GM18867 (cell line): ENCODE results near the gene SCN4B.
"Not testable (repeated sequence)": the region's sequence is repeated elsewhere in the genome, so short reads cannot be mapped to it uniquely, and the experiment has no call there.

Experiments
- ATAC-seq: cut with Tn5 transposase; IDR thresholded peaks from one replicate; pipeline ENCODE4 v1.9.1; 2021; ENCODE audit warnings: mild to moderate bottlenecking, moderate library complexity; ENCODE audit not compliant: unreplicated experiment

SCN4B gene, protein sequence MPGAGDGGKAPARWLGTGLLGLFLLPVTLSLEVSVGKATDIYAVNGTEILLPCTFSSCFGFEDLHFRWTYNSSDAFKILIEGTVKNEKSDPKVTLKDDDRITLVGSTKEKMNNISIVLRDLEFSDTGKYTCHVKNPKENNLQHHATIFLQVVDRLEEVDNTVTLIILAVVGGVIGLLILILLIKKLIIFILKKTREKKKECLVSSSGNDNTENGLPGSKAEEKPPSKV

DNA sequence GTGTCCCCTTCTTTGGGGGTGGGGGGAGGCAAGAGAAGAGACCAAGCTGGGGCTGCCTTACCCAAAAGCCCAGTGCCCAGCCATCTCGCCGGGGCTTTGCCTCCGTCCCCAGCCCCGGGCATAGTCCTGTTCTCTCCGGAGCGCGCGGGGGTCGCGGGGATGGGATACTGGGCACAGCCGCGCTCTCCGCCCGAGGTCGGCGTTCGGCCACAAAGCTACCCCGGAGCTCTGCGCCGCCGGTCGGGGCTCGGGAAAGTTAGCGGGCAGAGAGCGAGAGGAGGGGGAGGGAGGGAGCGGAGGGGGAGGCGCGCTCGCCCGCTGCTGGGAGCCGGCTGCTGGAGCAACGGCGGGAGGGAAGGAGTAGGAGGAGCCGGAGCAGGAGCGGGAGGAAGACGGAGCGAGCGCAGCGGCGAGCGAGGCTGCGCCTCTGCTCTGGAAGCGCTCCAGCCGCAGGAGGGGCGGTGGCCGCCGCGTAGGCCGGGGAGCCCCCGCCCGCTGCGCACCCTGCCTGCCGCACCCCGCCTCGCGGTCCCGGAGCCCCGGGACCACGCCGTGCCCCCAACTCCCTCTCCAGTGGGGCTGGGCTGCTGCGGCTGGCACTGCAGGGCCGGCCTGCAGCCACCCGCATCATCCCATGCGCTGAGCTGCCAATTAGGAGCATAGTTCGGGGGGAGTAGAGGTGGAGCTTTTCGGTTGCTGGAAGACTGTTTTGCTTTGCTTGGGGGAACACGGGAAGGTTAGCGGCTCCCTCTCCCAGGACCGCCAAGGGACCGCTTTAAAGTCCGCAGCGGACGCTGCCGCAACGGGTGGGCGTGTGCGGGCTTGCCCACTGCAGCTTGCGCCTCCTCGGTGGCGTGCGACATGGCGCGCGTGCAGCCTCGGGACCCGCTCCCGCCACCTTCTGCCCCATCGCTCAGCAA is at the start of gene SCN4B:
Gene SCN4B (minus strand): TSS at position 272 of the 920 bp plus-strand sequence. CDS start 150 bp downstream, at position 122.
- ATAC-seq, result no peak

DNA sequence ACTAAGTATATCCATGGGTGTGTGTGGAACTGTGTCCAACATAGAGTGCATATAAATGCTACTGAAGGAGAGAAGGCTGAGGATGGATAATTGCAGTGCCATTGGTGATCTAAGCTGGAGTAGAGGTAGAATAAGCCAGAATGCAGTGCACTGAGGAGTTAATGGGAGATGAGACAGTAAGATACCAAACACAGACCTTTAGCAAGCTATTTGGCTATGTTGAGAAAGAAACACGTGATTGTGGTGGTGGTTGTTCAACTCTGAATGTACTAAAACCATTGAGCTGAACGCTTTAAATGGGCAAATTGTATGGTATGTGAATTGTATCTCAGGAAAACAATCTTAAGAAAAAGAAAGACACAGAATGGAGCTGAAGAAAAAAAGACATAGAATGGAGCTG is 49.3 kb upstream of the SCN4B start:
- no peak for ATAC-seq

DNA sequence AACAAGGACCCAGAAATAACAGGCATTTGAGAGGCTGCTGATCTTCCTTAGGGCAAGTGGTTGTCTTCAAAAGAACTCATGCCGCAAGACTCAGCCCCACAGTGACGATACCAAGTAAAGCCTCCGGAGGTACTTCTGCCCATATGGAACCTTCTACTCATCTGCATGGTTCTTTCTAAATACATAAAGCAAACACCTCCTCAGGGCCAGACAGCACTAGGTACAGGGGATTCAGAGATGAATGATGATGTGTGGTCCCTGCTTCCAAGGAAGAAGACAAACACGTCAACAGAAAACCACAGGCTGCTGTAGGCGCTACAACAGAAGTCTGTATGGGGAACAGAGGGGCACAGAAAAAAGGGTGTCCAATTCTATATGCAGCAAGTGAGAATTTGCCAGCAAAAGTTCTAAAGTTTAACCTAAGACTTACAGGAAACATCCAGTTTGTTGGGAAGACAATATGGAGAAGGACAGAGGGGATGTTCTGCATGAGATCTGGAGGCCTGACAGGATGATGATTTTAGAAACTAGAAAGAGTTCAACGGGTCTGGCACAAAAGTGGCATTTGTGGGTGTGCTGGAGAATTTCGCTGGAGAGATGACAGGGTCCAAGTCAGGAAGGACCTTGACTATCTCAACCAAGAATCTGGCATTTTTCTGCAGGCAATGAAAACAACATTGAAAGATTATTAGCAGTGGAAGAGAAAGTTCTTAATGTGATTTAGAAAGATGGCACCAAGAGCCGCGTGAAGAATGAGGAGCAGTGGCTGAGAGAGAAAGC is 48.5 kb upstream of the SCN4B start:
- no peak for ATAC-seq

DNA sequence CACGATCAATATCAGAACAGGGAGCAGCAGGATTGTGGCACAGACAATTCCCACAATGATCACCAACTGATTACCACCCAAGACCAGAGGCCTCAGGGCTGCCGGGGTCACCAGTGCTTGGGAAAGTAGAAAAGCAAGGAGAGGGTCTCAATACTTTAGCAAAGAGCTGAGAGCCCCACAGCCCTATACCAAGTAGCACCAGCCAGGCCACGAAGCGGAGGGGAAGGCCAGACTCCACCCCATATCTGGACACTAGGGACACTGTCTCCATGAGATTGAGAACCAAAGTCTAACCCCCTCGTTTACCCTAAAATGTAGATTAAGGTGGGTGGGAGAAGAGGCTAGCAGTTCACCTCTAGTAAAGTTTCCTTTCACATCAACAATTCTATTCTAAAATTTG is 47.9 kb upstream of the SCN4B start:
- ATAC-seq, result no peak

DNA sequence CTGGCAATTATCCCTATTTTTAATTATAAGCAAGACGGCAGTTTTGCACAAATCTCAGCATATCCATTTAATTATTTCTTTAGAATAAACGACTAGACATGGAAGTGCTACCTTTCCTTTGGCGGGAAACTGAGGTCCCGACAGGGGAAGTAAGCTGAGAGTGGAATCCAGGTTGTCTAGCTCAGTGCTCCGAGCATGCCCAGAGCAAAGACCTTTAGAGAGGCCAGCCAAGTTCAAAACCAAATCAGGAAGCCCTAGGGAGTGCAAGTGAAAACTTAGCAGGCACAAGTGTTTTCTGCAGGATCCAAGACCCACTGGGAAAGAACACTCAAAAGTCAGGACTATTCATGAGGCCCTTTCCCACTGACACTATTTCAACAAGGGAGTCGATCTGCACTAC is 46.5 kb upstream of the SCN4B start:
- no peak for ATAC-seq

DNA sequence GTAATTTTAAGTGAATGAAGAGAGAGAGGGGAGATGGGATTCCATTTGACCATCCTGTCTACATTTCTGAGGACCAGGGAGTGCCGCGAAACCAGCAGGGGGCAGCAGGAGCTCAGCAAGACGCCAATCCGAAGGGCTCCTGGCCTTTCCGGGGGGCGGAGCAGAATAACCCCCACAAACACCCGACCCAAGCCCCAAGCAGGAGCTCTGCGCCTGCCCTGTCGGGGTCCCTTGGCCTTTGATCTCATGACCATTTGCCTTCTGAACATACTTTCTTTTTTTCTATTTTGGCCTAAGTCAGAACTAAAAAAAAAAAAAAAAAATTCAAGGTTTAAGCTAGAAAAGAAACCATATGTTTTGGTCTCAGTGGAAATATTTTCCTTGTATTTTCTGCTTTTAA is 45.7 kb upstream of the SCN4B start:
- ATAC-seq, result no peak

DNA sequence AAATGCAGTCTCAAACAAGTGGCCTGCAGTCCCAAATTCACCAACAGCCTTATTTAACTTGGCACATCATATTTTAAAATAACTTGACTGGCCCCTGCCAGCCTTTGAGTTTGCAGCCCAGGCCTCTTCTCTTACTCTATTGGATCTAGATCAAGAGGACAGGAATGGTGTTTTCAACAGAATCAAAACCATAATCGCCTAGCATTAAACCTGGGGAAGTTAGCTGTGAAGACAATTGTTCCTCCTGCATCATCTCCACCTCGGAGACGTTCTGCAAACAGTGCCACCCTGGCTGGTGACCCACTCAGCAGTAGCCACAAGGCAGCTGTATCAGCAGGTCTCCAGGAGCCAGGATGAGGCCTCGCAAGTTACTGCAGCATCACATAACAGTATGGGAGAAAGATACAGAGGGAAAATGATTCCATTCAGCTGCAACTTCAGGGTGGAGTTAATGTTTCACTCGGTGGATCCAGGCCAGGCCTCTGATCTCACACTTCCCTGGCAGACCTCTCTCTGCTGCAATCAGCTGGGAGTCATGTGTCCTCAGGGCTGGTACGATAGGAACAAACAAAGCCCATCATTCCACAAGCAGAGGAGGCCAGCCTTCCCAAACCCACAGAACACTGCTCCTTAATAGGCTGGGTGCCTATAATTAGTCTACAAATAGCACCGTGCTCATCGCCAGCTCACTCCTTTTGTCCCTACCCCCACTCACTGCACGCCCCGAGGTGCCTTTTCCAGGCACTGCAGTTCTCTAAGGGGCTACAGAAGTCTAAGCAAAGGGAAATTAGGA is 42.4 kb upstream of the SCN4B start:
- ATAC-seq, result no peak

DNA sequence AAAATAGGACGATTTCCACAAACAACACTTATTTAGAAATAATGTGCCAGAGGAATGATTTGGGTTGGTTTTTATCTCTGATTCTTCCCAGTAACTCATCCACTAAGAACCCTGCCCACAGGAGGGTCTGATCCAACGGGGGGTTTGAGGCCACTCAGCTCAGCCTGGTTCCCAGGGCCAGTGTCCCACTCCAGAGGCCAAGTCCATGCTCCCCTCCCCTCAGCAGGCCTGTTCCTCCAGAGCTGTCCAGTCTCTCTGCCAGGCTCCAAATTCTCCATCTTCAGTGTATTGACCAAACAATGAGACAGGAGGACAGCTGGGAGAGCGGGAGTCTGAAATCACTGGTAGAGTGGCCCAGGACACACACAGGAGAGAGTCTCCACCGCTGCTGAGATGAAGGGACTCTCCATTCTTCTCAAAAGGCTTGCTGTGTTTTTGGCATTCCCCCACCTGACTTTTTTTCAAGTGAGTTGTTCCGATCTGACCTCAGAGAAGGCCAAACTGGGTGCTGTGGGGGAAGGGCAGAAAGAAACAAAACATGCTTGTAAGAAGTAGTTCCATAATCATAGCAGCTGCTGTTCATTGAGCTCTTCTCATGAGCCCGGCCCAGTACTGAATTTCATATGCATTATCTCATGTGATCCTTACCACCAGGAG is 41.4 kb upstream of the SCN4B start:
- ATAC-seq, result no peak

DNA sequence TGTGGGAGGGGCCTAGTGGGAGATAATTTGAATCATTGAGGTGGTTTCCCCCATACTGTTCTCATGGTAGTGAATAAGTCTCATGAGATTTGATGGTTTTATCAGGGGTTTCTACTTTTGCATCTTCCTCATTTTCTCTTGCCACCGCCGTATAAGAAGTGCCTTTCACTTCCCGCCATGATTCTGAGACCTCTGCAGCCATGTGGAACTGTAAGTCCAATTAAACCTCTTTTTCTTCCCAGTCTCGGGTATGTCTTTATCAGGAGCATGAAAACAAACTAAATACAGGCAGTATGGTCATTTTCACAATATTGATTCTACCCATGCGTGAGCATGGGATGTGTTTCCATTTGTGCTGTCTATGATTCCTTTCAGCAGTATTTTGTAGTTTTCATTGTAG is 40.2 kb upstream of the SCN4B start:
- ATAC-seq, result not testable (repeated sequence)

DNA sequence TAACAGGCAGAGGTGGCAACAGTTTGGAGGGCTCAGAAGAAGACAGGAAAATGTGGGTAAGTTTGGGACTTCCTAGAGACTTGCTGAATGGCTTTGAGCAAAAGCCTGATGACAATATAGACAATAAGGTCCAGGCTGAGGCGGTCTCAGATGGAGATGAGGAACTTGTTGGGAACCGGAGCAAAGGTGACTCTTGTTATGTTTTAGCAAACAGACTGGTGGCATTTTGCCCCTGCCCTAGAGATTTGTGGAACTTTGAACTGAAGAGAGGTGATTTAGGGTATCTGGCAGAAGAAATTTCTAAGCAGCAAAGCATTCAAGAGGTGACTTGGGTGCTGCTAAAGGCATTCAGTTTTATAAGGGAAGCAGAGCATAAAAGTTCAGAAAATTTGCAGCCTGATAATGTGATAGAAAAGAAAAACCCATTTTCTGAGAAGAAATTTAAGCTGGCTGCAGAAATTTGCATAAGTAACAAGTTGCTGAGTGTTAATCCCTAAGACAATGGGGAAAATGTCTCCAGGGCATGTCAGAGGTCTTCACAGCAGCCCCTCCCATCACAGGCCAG is 38.4 kb upstream of the SCN4B start:
- not testable (repeated sequence) for ATAC-seq

DNA sequence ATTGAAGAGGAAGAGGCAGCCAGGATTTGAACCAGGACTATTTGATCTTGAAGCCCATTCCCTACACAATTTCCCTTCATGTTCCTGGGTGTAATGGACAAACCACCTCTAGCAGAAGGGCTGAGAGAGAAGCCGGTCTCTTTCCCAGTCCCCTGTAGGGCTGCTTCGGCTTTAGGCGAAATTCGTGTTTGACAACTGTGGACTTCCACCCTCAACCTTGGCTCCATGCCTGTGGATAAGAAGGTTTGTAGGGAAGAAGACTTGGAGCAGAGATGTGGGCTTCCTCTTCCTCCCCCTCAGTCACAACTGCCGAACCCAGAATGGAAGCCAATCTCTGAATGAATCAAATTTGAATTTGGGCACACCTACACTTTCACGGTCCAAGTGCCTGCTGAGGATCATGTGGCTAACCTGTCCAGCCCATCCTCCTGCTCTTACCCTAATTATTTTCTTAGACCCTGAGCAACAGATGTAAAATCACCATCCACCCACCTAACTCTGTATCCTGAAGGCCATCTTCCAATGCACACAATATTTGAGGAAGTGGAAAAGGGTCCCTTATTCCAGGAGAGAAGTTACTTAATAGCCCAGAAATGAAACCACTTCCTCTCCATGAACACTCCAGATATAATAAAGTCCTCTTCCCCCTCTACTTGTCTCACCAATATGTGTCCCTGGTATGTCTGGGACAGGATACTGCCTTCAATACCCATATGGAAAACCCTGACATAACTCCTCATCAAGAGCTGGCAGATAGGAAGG is 33.9 kb upstream of the SCN4B start:
- ATAC-seq, result no peak

DNA sequence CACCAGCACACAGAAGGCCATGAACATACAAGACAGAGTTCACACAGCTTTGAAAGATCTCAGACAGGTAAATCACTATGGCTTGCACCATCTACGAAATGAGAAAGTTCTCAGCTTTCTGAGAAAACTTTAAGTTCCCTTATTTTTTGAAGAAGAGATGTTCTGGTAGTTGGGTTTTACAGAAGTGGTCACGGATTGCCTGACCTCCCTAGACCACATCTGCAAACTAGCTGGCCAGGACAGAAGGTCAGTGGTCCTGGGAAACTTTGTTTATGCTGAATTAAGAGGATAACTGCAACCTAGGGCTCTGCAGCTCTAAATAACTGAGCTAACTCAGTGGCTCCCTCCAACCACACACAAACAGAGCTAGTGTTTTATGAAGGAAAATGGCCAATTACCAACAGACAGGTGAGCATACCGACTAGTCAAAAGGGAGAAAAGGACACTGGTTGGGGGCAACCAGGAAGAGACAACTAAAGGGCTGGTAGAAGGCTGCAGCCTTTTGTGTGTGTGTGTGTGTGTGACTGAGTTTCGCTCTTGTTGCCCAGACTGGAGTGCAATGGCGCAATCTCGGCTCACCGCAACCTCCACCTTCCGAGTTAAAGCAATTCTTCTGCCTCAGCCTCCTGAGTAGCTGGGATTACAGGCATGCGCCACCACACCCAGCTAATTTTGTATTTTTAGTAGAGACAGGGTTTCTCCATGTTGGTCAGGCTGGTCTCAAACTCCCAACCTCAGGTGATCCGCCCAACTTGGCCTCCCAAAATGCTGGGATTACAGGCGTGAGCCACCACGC is 32.4 kb upstream of the SCN4B start:
- no peak for ATAC-seq

DNA sequence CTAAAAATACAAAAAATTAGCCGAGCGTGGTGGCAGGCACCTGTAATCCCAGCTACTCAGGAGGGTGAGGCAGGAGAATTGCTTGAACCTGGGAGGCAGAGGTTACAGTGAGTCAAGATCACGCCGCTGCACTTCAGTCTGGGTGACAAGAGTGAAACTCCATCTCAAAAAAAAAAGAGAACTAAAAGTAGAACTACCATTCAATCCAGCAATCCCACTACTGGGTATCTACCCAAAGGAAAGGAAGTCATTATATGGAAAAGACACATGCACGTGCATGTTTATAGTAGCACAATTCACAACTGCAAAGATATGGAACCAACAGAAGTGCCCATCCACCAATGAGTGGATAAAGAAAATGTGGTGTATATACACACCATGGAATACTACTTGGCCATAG is 31.1 kb upstream of the SCN4B start:
- not testable (repeated sequence) for ATAC-seq

DNA sequence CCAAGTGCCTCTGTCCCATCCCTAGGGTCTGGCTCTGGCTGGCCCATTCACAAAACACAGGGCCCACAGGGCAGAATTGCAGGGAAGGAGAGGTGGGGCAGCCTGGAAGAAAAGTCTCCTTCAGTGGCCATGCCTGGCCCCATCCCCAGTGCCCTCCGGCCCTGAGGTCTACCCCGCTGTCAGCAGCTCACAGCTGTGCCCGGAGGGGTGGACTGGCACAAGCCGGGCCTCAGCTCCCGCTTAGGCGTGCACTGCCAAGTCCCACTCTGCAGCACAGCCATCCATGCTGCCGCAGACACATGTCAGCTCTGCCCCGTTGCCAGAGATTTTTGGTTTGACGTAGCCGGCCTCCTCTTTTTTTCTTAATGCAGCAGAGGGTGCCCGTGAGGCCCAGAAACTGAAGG is 27.7 kb upstream of the SCN4B start:
- no peak for ATAC-seq

DNA sequence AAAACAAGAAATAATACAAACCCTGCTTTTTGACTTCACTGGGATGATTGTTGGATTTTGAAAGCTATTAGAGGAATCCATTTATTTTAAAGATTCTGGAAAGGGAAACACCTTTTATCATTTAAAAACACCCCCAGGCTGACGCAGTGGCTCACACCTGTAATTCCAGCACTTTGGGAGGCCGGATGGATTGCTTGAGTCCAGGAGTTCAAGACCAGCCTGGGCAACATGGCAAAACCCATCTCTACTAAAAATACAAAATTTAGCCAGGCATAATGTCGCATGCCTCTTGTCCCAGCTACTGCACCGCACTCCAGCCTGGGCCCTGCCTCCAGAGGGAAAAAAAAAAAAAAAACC is 24.1 kb upstream of the SCN4B start:
- ATAC-seq, result no peak

DNA sequence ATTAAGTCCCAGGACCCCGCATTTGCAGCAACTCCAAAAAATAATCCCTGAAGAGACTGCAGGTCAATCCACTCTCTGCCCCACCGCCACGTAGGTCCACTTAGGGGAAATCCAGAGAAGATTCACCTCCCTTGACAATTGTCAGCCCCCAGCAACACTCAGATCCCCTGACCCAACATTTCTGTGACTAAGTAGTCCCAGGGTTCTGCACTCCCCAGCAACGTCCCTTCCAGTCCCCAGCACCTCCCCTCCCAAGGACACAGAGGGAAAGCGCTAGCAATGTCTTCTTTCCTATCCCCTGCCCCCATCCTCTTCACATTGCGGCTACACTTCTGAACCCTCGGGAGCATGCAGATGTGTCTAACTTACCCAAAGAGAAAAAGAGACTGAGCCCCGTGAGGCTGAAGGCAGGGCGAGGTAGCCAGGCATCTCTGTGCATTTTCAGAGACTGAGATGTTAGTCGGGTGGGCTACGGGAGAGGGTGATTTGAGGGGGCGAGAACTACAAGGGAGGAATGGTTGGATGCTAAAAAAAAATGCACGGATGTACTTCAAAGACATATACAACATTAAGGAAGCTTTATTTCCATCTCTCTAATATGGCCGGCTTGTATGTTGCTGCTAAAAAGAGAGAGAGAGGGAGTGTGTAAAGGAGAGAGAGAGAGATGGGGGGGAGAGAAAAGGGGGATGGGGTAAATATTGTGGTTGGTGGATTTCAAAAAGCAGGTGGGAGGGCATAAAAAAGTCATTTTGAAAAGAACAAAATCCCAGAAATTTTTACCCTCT is 23.6 kb upstream of the SCN4B start, which contains the start of gene SCN2B:
Gene SCN2B (minus strand): TSS at position 647 of the 785 bp plus-strand sequence. CDS start 208 bp downstream, at position 439.
- no peak for ATAC-seq
